Tibial artery (tissue), 4 donors: ENCODE data around the gene NUDT1.
A peak's percentile ranks its signal among the peaks of the same experiment; 100 is the strongest.

Experiments
- DNase-seq, 2 donors: peaks; one replicate each; pipeline ENCODE4 v3.0.0-alpha.2; 2019
- H3K27ac ChIP-seq, 2 donors: fragments of 200-600 bp; sonication (generic) in 1 of 2; 1 replicate in 1 of 2; 2 replicates in 1 of 2; pipeline ENCODE4 v1.5.1; 2018 to 2019; ENCODE audit warnings: mild to moderate bottlenecking in 1 of 2
- H3K27me3 ChIP-seq, 2 donors: fragments of 200-600 bp; sonication (generic) in 1 of 2; one replicate each; pipeline versions ENCODE4 v1.5.1 to v1.6.0; 2016 to 2019
- H3K36me3 ChIP-seq, 3 donors: fragments of 200-600 bp; sonication (generic) in 2 of 3; one replicate each; pipeline ENCODE4 v1.5.1; 2016 to 2019; ENCODE audit warnings: mild to moderate bottlenecking in 2 of 3
- H3K4me1 ChIP-seq, 4 donors: fragments of 200-600 bp; sonication (generic) in 2 of 4; 1 replicate in 3 of 4; 2 replicates in 1 of 4; pipeline ENCODE4 v1.5.1; 2016 to 2019
- H3K4me3 ChIP-seq, 2 donors: fragments of 200-600 bp; sonication (generic) in 1 of 2; 1 replicate in 1 of 2; 2 replicates in 1 of 2; pipeline ENCODE4 v1.5.1; 2018 to 2019; ENCODE audit warnings: mild to moderate bottlenecking in 2 of 2
- H3K9me3 ChIP-seq, 3 donors: fragments of 200-600 bp; sonication (generic) in 1 of 3; one replicate each; pipeline ENCODE4 v1.5.1; 2016 to 2019
- intact Hi-C: fragments of 100-400 bp; cut with DNase I; formaldehyde crosslinking; loops from one replicate; pipeline ENCODE4 v1.15.0; 2023; ENCODE audit warnings: low total_unique reads
- TF ChIP-seq, protein P1 (sequence below), 2 experiments: fragments of 200-600 bp in 1 of 2; fragments of 450-650 bp in 1 of 2; IDR thresholded peaks; one replicate each; pipeline ENCODE4 v1.5.1; 2017 to 2019; ENCODE audit warnings: antibody characterized with exemption in 2 of 2, mild to moderate bottlenecking in 1 of 2, moderate library complexity in 1 of 2

The NUDT1 gene

DNA sequence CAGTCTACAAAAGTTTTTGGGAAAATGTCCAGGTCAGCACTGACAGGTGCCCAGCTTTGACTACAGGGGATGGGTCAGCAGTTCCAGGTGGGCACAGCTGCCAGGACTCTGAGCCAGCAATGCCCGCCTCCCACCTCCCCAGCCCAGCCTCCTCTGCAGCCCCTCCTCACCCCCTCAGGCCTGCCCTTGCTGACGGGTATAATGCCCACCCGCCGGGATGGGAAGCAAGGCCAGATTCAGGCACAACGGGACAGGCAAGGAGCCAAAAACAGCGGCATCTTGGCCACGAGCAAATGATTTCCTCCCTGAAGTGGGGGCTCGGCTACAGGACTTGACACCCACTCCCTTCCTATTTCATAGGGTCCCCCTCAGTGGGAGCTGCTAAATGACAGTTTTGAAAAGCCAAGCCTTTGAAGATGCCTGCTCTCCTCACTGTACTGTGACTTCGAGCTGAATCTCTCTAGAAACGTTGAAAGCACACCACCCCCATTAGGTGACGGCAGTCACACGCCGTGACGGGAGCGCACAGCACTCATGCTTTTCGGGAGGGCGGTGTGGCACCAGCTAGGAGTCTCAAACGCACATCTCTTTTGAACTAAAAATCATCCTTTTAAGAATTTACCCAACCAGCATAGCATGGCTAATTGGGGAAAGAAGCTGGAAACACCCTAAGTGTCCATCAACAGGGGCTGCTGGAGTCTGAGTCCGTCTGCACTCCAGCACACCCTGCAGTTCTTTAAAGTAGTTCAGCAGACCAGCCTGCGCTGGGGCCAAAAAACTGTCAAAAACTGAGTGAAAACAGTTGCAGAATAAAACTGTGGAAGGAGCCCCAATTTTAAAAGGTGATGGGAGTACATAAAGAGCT is 38.9 kb upstream of the NUDT1 start:
- intact Hi-C loops, result no loop called here
- peak in 1 of 2 donors; percentile 51 for DNase-seq
- H3K27ac ChIP-seq, result no peak overlapping the region
- H3K4me1 ChIP-seq, result peaks cover 0 to 12% (median 5%) of the 10 kb centered on the region in 4 donors
- no peaks in the 10 kb centered on the region for H3K9me3 ChIP-seq
- TF ChIP-seq, protein P1, sequence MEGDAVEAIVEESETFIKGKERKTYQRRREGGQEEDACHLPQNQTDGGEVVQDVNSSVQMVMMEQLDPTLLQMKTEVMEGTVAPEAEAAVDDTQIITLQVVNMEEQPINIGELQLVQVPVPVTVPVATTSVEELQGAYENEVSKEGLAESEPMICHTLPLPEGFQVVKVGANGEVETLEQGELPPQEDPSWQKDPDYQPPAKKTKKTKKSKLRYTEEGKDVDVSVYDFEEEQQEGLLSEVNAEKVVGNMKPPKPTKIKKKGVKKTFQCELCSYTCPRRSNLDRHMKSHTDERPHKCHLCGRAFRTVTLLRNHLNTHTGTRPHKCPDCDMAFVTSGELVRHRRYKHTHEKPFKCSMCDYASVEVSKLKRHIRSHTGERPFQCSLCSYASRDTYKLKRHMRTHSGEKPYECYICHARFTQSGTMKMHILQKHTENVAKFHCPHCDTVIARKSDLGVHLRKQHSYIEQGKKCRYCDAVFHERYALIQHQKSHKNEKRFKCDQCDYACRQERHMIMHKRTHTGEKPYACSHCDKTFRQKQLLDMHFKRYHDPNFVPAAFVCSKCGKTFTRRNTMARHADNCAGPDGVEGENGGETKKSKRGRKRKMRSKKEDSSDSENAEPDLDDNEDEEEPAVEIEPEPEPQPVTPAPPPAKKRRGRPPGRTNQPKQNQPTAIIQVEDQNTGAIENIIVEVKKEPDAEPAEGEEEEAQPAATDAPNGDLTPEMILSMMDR (IDR thresholded peaks at IDR 0.05), result no peak
- H3K27me3 ChIP-seq, result no peaks in the 10 kb centered on the region
- H3K4me3 ChIP-seq, result no peak overlapping the region
- H3K36me3 ChIP-seq, result peaks cover 13 to 49% (median 33%) of the 10 kb centered on the region in 3 donors

DNA sequence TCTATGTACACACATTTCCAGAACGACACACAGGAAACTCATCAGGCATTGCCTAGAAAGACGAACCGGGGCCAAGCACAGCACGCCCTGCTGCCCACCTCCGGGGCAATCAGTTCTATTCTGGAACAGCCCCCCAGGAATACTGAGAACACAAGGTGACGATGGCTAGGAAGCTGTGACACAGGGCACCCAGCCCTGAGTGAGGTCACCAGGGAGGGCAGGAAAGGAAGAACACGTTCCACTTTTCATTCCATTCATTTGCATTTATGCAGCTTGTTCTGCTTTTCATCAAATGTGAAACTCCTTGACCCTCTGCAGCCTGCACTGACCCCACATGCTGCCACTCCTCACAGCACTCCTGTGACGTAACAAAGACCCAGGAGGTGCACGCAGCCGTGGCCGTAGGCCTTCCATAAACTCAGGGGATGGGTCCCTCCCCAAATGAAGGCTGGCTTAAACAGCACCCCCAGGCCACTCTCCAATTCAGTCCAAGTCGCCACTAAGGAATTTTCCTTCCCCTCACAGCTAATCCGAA is 38.2 kb upstream of the NUDT1 start:
- TF ChIP-seq, protein P1 (IDR thresholded peaks at IDR 0.05), result no peak
- peaks cover 13 to 50% (median 33%) of the 10 kb centered on the region in 3 donors for H3K36me3 ChIP-seq

DNA sequence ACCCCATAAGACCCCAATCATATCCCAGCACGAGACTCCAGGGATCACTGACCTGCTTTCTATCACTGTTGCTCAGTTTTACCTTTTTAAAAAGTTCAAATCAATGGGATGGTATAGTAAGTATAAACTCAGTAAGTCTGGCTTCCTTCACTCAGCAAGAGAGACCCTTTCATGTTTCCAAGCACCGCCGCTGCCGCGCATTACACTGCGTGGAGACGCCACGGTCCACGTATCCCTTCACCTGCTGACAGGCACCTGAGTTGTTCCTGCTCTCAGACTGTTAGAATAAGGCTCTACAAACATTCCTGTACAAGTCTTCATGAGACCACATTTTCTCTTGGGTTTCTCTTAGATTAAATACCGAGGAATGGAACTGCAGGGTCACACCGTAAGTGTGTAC is 37.6 kb upstream of the NUDT1 start:
- no peak for DNase-seq
- TF ChIP-seq, protein P1 (IDR thresholded peaks at IDR 0.05), result no peak
- intact Hi-C loops, result no loop called here
- H3K36me3 ChIP-seq, result peaks cover 12 to 49% (median 31%) of the 10 kb centered on the region in 3 donors
- H3K4me3 ChIP-seq, result no peak overlapping the region
- H3K4me1 ChIP-seq, result peaks cover 0 to 12% (median 5%) of the 10 kb centered on the region in 4 donors
- no peak overlapping the region for H3K27ac ChIP-seq
- no peaks in the 10 kb centered on the region for H3K27me3 ChIP-seq
- no peaks in the 10 kb centered on the region for H3K9me3 ChIP-seq

More for the DNA sequence above, 38.2 kb upstream of the NUDT1 start:
- Histone ChIP-seq H3K4me3 (no peak overlapping the region), H3K27me3 (no peaks in the 10 kb centered on the region), H3K27ac (no peak overlapping the region), H3K4me1 (peaks cover 0 to 12% (median 5%) of the 10 kb centered on the region in 4 donors), H3K9me3 (no peaks in the 10 kb centered on the region)
- DNase-seq, result peak in 1 of 2 donors; percentile 45
- intact Hi-C loops, result no loop called here

DNA sequence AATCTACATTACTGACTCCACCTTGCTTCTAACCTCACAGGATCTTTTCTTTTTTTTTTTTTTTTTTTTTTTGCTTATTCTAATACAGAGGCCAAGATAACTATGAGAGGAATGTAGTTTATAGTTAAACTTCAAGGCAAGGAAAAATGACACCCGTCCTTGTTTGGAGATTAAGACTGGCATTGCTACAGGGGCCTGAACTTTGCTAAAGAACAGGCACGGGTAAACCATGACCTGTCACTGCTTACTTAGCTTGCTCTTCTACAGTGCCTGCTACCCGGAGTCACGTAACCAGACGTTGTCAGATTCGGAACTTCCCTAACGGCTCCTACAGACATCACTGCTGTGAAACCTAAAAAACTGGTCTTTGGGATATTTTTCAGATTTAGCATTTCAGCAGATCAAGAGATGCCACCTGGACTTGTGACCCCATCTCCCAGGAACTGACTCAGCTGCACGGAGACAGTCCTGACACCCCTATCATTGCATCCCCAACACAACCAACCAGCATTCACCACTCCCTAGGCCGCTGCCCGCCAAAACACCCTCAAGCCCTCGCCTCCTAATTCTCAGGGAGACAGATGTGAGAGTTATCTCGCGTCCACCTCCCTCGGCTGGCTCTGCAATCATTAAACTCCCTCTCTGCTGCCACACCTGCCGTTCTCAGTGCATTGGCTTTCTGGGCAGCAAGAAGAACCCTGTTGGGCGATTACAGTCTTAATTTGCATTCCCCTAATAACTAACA is 36.8 kb upstream of the NUDT1 start:
- Histone ChIP-seq H3K4me1 (peaks cover 0 to 12% (median 5%) of the 10 kb centered on the region in 4 donors), H3K27me3 (no peaks in the 10 kb centered on the region), H3K4me3 (no peak overlapping the region), H3K36me3 (peaks cover 4 to 41% (median 23%) of the 10 kb centered on the region in 3 donors), H3K27ac (no peak overlapping the region), H3K9me3 (no peaks in the 10 kb centered on the region)
- DNase-seq, result peak in 1 of 2 donors; percentile 41
- TF ChIP-seq, protein P1 (IDR thresholded peaks at IDR 0.05), result no peak
- intact Hi-C loops, result loop anchor here (5.0 kb wide), 1 partner anchor 93 kb away; no protein-coding TSS in a partner anchor

DNA sequence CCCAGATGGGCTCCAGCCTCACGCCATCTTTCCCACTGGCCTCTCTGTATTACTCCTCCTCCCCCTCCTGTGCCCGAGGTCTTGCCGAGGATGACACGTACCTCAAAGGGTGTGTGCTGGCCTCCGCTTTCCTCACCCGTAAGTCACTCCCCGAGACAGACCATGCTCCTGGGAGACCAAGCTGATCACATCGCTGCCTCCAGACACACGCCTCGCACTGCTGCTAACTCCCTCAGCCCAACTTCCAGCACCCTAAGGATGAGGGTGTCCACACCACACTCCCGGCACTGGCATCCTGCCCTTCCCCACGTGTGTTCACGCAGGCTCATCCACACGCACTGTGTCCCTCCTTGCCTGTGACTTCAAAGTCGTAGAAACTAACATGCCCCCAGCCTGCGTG is 33.3 kb upstream of the NUDT1 start:
- intact Hi-C loops, result loop anchor here (2.0 to 5.0 kb wide), 2 partner anchors 96 to 628 kb away; no protein-coding TSS in a partner anchor
- H3K27me3 ChIP-seq, result no peaks in the 10 kb centered on the region
- TF ChIP-seq, protein P1 (IDR thresholded peaks at IDR 0.05), result no peak
- H3K9me3 ChIP-seq, result no peaks in the 10 kb centered on the region
- H3K27ac ChIP-seq, result no peak overlapping the region
- DNase-seq, result no peak
- no peak overlapping the region for H3K4me3 ChIP-seq
- peaks cover 0 to 12% (median 5%) of the 10 kb centered on the region in 4 donors for H3K4me1 ChIP-seq
- peaks cover 20 to 57% (median 40%) of the 10 kb centered on the region in 3 donors for H3K36me3 ChIP-seq
